Adrenal gland (tissue), 5 donors: Measurements from ENCODE around the gene SMIM33.

ENCODE experiments used
- POLR2A ChIP-seq, 2 donors: fragments of 450-650 bp; IDR thresholded peaks; one replicate each; pipeline ENCODE4 v1.6.1; 2017; ENCODE audit warnings: antibody characterized with exemption in 2 of 2, mild to moderate bottlenecking in 2 of 2, moderate library complexity in 1 of 2
- TF ChIP-seq, protein P1 (sequence below), 6 experiments: fragments of 450-650 bp in 4 of 6; fragments of 200-600 bp in 2 of 6; sonication (generic) in 1 of 6; IDR thresholded peaks; 1 replicate in 5 of 6; 2 replicates in 1 of 6; pipeline versions ENCODE4 v1.5.1 to v1.8.0; 2016 to 2021; ENCODE audit warnings: antibody characterized with exemption in 6 of 6, mild to moderate bottlenecking in 2 of 6, moderate library complexity in 1 of 6
- donor health status: DM: no; HTN: no; CAD: no.

DNA sequence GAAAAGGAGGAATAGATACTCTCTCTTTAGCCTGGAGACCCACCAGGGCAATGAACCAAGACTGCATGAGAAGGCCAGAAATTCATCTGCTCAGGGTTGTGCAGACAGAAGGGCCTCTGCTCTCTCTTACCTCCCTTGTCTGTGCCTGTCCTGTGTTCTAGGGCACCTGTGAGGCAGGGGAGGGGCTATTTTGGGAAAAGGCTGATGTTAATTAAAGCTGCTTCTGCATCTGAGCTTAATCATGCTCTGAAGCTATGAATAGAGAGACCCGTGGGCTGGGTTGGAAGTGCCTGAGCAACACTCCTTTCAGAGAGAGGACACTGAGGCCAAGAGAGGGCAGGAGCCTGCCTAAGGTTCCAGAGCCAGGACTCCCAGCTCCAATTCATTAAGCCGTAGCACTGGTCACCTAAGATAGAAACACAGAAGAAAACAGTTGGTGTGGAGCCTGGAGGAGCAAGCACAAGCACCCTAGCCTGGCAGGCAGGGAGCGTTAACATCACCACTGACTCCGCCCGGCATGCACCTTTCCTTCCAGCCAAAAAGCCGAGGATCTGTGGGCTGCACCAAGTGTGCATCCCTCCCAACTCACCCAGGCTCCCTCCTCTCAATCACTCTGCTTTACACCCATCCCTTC, 43.2 kb downstream of the SMIM33 start:
- TF ChIP-seq, protein P1, sequence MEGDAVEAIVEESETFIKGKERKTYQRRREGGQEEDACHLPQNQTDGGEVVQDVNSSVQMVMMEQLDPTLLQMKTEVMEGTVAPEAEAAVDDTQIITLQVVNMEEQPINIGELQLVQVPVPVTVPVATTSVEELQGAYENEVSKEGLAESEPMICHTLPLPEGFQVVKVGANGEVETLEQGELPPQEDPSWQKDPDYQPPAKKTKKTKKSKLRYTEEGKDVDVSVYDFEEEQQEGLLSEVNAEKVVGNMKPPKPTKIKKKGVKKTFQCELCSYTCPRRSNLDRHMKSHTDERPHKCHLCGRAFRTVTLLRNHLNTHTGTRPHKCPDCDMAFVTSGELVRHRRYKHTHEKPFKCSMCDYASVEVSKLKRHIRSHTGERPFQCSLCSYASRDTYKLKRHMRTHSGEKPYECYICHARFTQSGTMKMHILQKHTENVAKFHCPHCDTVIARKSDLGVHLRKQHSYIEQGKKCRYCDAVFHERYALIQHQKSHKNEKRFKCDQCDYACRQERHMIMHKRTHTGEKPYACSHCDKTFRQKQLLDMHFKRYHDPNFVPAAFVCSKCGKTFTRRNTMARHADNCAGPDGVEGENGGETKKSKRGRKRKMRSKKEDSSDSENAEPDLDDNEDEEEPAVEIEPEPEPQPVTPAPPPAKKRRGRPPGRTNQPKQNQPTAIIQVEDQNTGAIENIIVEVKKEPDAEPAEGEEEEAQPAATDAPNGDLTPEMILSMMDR (IDR thresholded peaks at IDR 0.05), result no peak
- TF ChIP-seq POLR2A (IDR thresholded peaks at IDR 0.05), result no peak
